ENCODE data around the gene GPR142. TPM values are rescaled to one million over a fixed set of nuclear protein-coding genes. Genes with fewer than 3 reads are reported as not detected.

GPR142 gene
- total RNA-seq, 1 experiment from 2014 or later, result 0.33 TPM

DNA sequence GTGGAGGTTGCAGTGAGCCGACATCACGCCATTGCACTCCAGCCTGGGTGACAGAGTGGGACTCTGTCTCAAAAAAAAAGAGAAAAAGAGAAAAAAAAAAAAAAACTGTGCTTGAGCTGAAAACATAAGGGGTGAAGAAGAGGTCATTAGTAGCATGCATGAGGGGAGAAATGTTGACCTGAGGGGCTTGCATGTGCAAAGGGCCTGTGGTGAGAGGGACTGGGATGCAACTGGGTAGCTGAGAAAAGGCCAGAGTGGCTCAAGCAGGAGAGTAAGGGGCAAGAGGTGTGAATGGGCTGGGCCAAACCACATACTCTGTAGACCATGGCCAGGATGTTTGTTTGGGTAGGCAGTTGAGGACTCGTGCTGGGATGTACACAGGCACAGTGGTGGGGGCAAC lies 37.9 kb upstream of the GPR142 start:
- TF ChIP-seq, protein P1, sequence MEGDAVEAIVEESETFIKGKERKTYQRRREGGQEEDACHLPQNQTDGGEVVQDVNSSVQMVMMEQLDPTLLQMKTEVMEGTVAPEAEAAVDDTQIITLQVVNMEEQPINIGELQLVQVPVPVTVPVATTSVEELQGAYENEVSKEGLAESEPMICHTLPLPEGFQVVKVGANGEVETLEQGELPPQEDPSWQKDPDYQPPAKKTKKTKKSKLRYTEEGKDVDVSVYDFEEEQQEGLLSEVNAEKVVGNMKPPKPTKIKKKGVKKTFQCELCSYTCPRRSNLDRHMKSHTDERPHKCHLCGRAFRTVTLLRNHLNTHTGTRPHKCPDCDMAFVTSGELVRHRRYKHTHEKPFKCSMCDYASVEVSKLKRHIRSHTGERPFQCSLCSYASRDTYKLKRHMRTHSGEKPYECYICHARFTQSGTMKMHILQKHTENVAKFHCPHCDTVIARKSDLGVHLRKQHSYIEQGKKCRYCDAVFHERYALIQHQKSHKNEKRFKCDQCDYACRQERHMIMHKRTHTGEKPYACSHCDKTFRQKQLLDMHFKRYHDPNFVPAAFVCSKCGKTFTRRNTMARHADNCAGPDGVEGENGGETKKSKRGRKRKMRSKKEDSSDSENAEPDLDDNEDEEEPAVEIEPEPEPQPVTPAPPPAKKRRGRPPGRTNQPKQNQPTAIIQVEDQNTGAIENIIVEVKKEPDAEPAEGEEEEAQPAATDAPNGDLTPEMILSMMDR (conservative IDR thresholded peaks at IDR 0.05), result no peak
- Histone ChIP-seq H3K14ac (ENCODE audit: insufficient read depth, low read length) (no peak overlapping the region), H3K56ac (ENCODE audit: insufficient read length, low read depth, low read length) (no peak overlapping the region), H2BK20ac (ENCODE audit: low read depth, low read length, poor library complexity, severe bottlenecking) (no peak overlapping the region), H2BK120ac (ENCODE audit: low read depth, low read length, poor library complexity, severe bottlenecking) (no peak overlapping the region), H2BK15ac (ENCODE audit: low read depth, low read length) (no peak overlapping the region), H4K5ac (ENCODE audit: insufficient read length, low read depth, low read length) (no peak overlapping the region), H3K4ac (ENCODE audit: low read depth, low read length) (no peak overlapping the region), H3K23ac (ENCODE audit: insufficient read length, low read depth, low read length) (no peak overlapping the region), H3K9me3 (ENCODE audit: control insufficient read depth, low read depth, low read length) (no peaks in the 10 kb centered on the region), H3T11ph (ENCODE audit: low read length) (no peak overlapping the region), H3K79me2 (ENCODE audit: insufficient read depth, low read length) (no peaks in the 10 kb centered on the region), H2BK5ac (ENCODE audit: insufficient read length, low read length) (no peak overlapping the region), H4K20me1 (ENCODE audit: control insufficient read depth, insufficient read depth, insufficient read length) (no peaks in the 10 kb centered on the region), H2AK5ac (ENCODE audit: insufficient read length, low read length) (no peak overlapping the region), H3K18ac (ENCODE audit: insufficient read length, low read depth, low read length) (no peak overlapping the region), H3K23me2 (ENCODE audit: insufficient read length, low read depth, low read length, poor library complexity, severe bottlenecking) (peaks cover 6% of the 10 kb centered on the region), H4K8ac (replicated peaks; ENCODE audit: insufficient read length, low read depth, low read length) (no peak overlapping the region), H4K91ac (ENCODE audit: insufficient read length, low read depth, low read length) (no peak overlapping the region), H3K79me1 (ENCODE audit: insufficient read depth, low read depth, low read length, poor library complexity, severe bottlenecking) (no peaks in the 10 kb centered on the region), H3K9ac (ENCODE audit: extremely low read depth, insufficient read length, low read length) (no peak overlapping the region), H3K27ac (ENCODE audit: insufficient read length, low read depth, low read length) (no peak overlapping the region), H3K4me2 (ENCODE audit: insufficient read depth, insufficient read length, low read length) (no peak overlapping the region), H3K4me1 (ENCODE audit: insufficient read depth, low read length) (no peaks in the 10 kb centered on the region), H3K27me3 (ENCODE audit: insufficient read depth, low read length) (no peaks in the 10 kb centered on the region; the same call in 1 of the 2 replicates), H2BK12ac (ENCODE audit: insufficient read length, low read depth, low read length) (no peak overlapping the region), H2AFZ (ENCODE audit: low read length) (no peak overlapping the region)
- no peaks in the 10 kb centered on the region for H3K9me3 Mint-ChIP-seq
- H3K36me3 Mint-ChIP-seq (ENCODE audit: insufficient read depth in 1 of 3, low read depth in 3 of 3), result no peaks in the 10 kb centered on the region; a peak in 1 of 7 replicates
- H3K27me3 Mint-ChIP-seq (ENCODE audit: low read depth), result peaks cover 63% of the 10 kb centered on the region
- H3K4me3 Mint-ChIP-seq, result no peak overlapping the region; a peak in 1 of 5 replicates
- H3K27ac Mint-ChIP-seq, result no peak overlapping the region
- no peak for DNase-seq
- WGBS (ENCODE audit: extremely low coverage, insufficient read length, low lambda C conversion rate), result no CpG with 5 or more reads among the region's 3 CpGs
- peaks cover 35 to 52% of the 10 kb centered on the region in 2 experiments for H3K4me1 Mint-ChIP-seq
